Peyer's patch (tissue), 4 donors: ENCODE measurements around the gene MAML2.

Experiments
- POLR2A ChIP-seq, 2 donors: fragments of 450-650 bp; IDR thresholded peaks; one replicate each; pipeline ENCODE4 v1.5.1; 2017; ENCODE audit warnings: antibody characterized with exemption in 2 of 2, mild to moderate bottlenecking in 2 of 2, moderate library complexity in 2 of 2
- TF ChIP-seq, protein P1 (sequence below), 6 experiments: fragments of 450-650 bp in 4 of 6; fragments of 200-600 bp in 2 of 6; sonication (generic) in 1 of 6; IDR thresholded peaks; one replicate each; pipeline ENCODE4 v1.5.1; 2017 to 2019; ENCODE audit warnings: antibody characterized with exemption in 6 of 6, mild to moderate bottlenecking in 3 of 6, moderate library complexity in 1 of 6

DNA sequence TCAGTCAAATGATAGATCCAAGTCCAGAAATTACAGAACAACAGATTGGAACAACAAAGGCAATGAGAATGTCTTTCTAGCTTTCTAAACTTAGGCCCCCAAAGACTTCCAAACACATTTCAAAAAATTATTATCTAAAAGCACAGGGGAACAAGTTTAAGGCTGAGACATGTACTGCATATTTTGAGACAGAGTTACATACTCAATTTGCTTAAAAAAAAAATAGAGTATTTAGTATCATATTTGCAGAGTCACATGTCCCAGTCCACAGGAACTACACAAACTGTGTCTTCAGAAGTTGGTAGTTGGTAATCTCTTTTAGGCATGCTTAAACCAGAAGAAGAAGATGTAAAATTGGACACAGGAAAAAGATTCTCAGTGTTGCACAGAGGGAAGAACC is 127.2 kb downstream of the MAML2 start:
- TF ChIP-seq, protein P1, sequence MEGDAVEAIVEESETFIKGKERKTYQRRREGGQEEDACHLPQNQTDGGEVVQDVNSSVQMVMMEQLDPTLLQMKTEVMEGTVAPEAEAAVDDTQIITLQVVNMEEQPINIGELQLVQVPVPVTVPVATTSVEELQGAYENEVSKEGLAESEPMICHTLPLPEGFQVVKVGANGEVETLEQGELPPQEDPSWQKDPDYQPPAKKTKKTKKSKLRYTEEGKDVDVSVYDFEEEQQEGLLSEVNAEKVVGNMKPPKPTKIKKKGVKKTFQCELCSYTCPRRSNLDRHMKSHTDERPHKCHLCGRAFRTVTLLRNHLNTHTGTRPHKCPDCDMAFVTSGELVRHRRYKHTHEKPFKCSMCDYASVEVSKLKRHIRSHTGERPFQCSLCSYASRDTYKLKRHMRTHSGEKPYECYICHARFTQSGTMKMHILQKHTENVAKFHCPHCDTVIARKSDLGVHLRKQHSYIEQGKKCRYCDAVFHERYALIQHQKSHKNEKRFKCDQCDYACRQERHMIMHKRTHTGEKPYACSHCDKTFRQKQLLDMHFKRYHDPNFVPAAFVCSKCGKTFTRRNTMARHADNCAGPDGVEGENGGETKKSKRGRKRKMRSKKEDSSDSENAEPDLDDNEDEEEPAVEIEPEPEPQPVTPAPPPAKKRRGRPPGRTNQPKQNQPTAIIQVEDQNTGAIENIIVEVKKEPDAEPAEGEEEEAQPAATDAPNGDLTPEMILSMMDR (IDR thresholded peaks at IDR 0.05): no peak
- no peak for TF ChIP-seq POLR2A (IDR thresholded peaks at IDR 0.05)
